ENCODE measurements around the gene SEZ6L. TPM values are rescaled to one million over a fixed set of nuclear protein-coding genes. Genes with fewer than 3 reads are reported as not detected.
A peak's percentile ranks its signal among the peaks of the same experiment; 100 is the strongest.

The SEZ6L gene
- total and polyA plus RNA-seq, 10 donors = 0.02 to 0.72 (median 0.30) TPM; not detected in 2

GRCh38 chr22:26431261-26431995, 262.2 kb downstream of the SEZ6L start:
- WGBS, 5 donors = 83 to 91% (median 90%) methylated on average over 13 of the region's 13 CpGs
- DNase-seq = no peak
- intact Hi-C loops (cut with DNase I; ENCODE audit: low total_unique reads) = no loop called here
- Histone ChIP-seq H3K36me3 (peaks cover 0 to 29% (median 7%) of the 10 kb centered on the region in 6 donors), H3K27me3 (replicated peaks in 1 of 7) (no peaks in the 10 kb centered on the region), H3K9me3 (no peaks in the 10 kb centered on the region), H3K4me3 (peak overlapping the region in 1 of 8 donors; percentile 17), H3K4me1 (peaks cover 19 to 77% (median 50%) of the 10 kb centered on the region in 6 donors), H3K27ac (peak overlapping the region in 1 of 8 donors; percentile 35)
- TF ChIP-seq POLR2A (IDR thresholded peaks at IDR 0.05) = no peak
- TF ChIP-seq POLR2AphosphoS5 (IDR thresholded peaks at IDR 0.05) = no peak
- TF ChIP-seq CTCF (IDR thresholded peaks at IDR 0.05 in 8 of 11, conservative IDR thresholded peaks at IDR 0.05 in 3 of 11) = no peak

GRCh38 chr22:26432619-26433311, 263.5 kb downstream of the SEZ6L start:
- H3K27ac ChIP-seq = peak overlapping the region in 5 of 8 donors; percentile 24 to 55 (median 36)
- no peaks in the 10 kb centered on the region for H3K9me3 ChIP-seq
- H3K27me3 ChIP-seq (replicated peaks in 1 of 7) = no peaks in the 10 kb centered on the region
- no peak for DNase-seq
- peak overlapping the region in 1 of 8 donors; percentile 8 for H3K4me3 ChIP-seq
- no peak for TF ChIP-seq POLR2A (IDR thresholded peaks at IDR 0.05)
- TF ChIP-seq POLR2AphosphoS5 (IDR thresholded peaks at IDR 0.05) = no peak
- TF ChIP-seq CTCF (IDR thresholded peaks at IDR 0.05 in 8 of 11, conservative IDR thresholded peaks at IDR 0.05 in 3 of 11) = no peak
- intact Hi-C loops (cut with DNase I; ENCODE audit: low total_unique reads) = no loop called here
- H3K4me1 ChIP-seq = peaks cover 19 to 81% (median 50%) of the 10 kb centered on the region in 6 donors
- WGBS, 5 donors = 53 to 68% (median 64%) methylated on average over 3 of the region's 3 CpGs
- H3K36me3 ChIP-seq = peaks cover 0 to 41% (median 7%) of the 10 kb centered on the region in 6 donors

Small RNAs within 50 kb of the gene (small RNA-seq; reads per million reads assigned to genes)
- 0 to 0.15 (median 0.13) reads per million in 4 donors for gene RNA5SP495

All from spleen (tissue), 11 donors.